Measurements from ENCODE around the gene RNF217.

Gene RNF217

GRCh38 chr6:125037827-125038226 lies 75.6 kb downstream of the RNF217 start:
- 57% methylated on average over 1 of the region's 2 CpGs for WGBS
- H3K27ac ChIP-seq (ENCODE audit: low read length, poor library complexity, severe bottlenecking) = no peak overlapping the region

GRCh38 chr6:125038925-125039324 lies 76.7 kb downstream of the RNF217 start:
- no peaks in the 10 kb centered on the region for H3K4me1 ChIP-seq (ENCODE audit: control insufficient read depth, insufficient read depth, low read depth, low read length)
- no peak for DNase-seq
- no peak overlapping the region for H2BK12ac ChIP-seq (ENCODE audit: low read length in 2 of 2)
- H3K18ac ChIP-seq (ENCODE audit: low read depth in 1 of 2, low read length in 2 of 2) = peak overlapping the region in 1 of 2 experiments; percentile 8
- H3K4ac ChIP-seq (ENCODE audit: low read depth in 1 of 2, low read length in 2 of 2) = no peak overlapping the region
- H2AFZ ChIP-seq (ENCODE audit: low read depth, low read length) = no peak overlapping the region
- no peak overlapping the region for H4K8ac ChIP-seq (ENCODE audit: low read length)
- H3K36me3 ChIP-seq (ENCODE audit: control insufficient read depth in 1 of 2, insufficient read depth in 2 of 2, low read depth in 1 of 2, low read length in 2 of 2) = no peaks in the 10 kb centered on the region
- 95% methylated on average over 2 of the region's 2 CpGs for WGBS
- no peak overlapping the region for H3K4me2 ChIP-seq (ENCODE audit: low read length, poor library complexity, severe bottlenecking)
- no peak overlapping the region for H2BK120ac ChIP-seq (ENCODE audit: low read depth, low read length)
- H2BK15ac ChIP-seq (ENCODE audit: low read depth, poor library complexity, severe bottlenecking) = no peak overlapping the region
- no peak overlapping the region for H3K9ac ChIP-seq (ENCODE audit: low read length)
- H3K27ac ChIP-seq (ENCODE audit: low read length, poor library complexity, severe bottlenecking) = no peak overlapping the region
- H3K14ac ChIP-seq (ENCODE audit: low read length in 2 of 2) = peak overlapping the region in 1 of 2 experiments; percentile 41
- H3K79me1 ChIP-seq (replicated peaks; ENCODE audit: low read length, poor library complexity, severe bottlenecking) = peaks cover 16% of the 10 kb centered on the region
- H3K23ac ChIP-seq (ENCODE audit: low read length in 2 of 2) = no peak overlapping the region
- H3K9me3 ChIP-seq (ENCODE audit: control insufficient read depth, low read length) = no peaks in the 10 kb centered on the region
- H2AK5ac ChIP-seq (ENCODE audit: low read length, severe bottlenecking) = no peak overlapping the region
- H3K4me3 ChIP-seq (ENCODE audit: insufficient read depth in 1 of 2, low read depth in 1 of 2, low read length in 2 of 2) = no peak overlapping the region
- no peak overlapping the region for H4K91ac ChIP-seq (ENCODE audit: low read length)
- H2BK5ac ChIP-seq (ENCODE audit: low read depth, low read length, poor library complexity, severe bottlenecking) = no peak overlapping the region
- no peaks in the 10 kb centered on the region for H3K27me3 ChIP-seq (ENCODE audit: control insufficient read depth in 1 of 2, insufficient read depth in 1 of 2, low read length in 2 of 2)

More at GRCh38 chr6:125037827-125038226, 75.6 kb downstream of the RNF217 start:
- no peak overlapping the region for H3K9ac ChIP-seq (ENCODE audit: low read length)
- no peak overlapping the region for H3K4me3 ChIP-seq (ENCODE audit: insufficient read depth in 1 of 2, low read depth in 1 of 2, low read length in 2 of 2)
- no peak overlapping the region for H3K14ac ChIP-seq (ENCODE audit: low read length in 2 of 2)
- no peaks in the 10 kb centered on the region for H3K36me3 ChIP-seq (ENCODE audit: control insufficient read depth in 1 of 2, insufficient read depth in 2 of 2, low read depth in 1 of 2, low read length in 2 of 2)
- DNase-seq = no peak
- H3K4me1 ChIP-seq (ENCODE audit: control insufficient read depth, insufficient read depth, low read depth, low read length) = no peaks in the 10 kb centered on the region
- no peaks in the 10 kb centered on the region for H3K9me3 ChIP-seq (ENCODE audit: control insufficient read depth, low read length)
- H2AFZ ChIP-seq (ENCODE audit: low read depth, low read length) = no peak overlapping the region
- no peak overlapping the region for H3K4me2 ChIP-seq (ENCODE audit: low read length, poor library complexity, severe bottlenecking)
- H3K27me3 ChIP-seq (ENCODE audit: control insufficient read depth in 1 of 2, insufficient read depth in 1 of 2, low read length in 2 of 2) = no peaks in the 10 kb centered on the region
- H2BK5ac ChIP-seq (ENCODE audit: low read depth, low read length, poor library complexity, severe bottlenecking) = no peak overlapping the region
- no peak overlapping the region for H3K18ac ChIP-seq (ENCODE audit: low read depth in 1 of 2, low read length in 2 of 2)
- no peak overlapping the region for H4K8ac ChIP-seq (ENCODE audit: low read length)
- H2BK120ac ChIP-seq (ENCODE audit: low read depth, low read length) = no peak overlapping the region
- no peak overlapping the region for H2AK5ac ChIP-seq (ENCODE audit: low read length, severe bottlenecking)
- no peak overlapping the region for H2BK12ac ChIP-seq (ENCODE audit: low read length in 2 of 2)
- no peak overlapping the region for H4K91ac ChIP-seq (ENCODE audit: low read length)
- no peak overlapping the region for H3K23ac ChIP-seq (ENCODE audit: low read length in 2 of 2)
- H3K79me1 ChIP-seq (replicated peaks; ENCODE audit: low read length, poor library complexity, severe bottlenecking) = peaks cover 12% of the 10 kb centered on the region
- no peak overlapping the region for H2BK15ac ChIP-seq (ENCODE audit: low read depth, poor library complexity, severe bottlenecking)
- no peak overlapping the region for H3K4ac ChIP-seq (ENCODE audit: low read depth in 1 of 2, low read length in 2 of 2)

- H3K36me3 ChIP-seq (ENCODE audit: control insufficient read depth in 1 of 2, insufficient read depth in 2 of 2, low read depth in 1 of 2, low read length in 2 of 2) = peaks cover 4 to 10% of the 10 kb centered on the region in 2 experiments
- H3K14ac ChIP-seq (ENCODE audit: low read length in 2 of 2) = no peak overlapping the region
- no peak overlapping the region for H3K4me3 ChIP-seq (ENCODE audit: insufficient read depth in 1 of 2, low read depth in 1 of 2, low read length in 2 of 2)
- peaks cover 28% of the 10 kb centered on the region for H3K79me1 ChIP-seq (replicated peaks; ENCODE audit: low read length, poor library complexity, severe bottlenecking)
- H3K9ac ChIP-seq (ENCODE audit: low read length) = no peak overlapping the region
- H3K4ac ChIP-seq (ENCODE audit: low read depth in 1 of 2, low read length in 2 of 2) = no peak overlapping the region
- H2BK12ac ChIP-seq (ENCODE audit: low read length in 2 of 2) = no peak overlapping the region
- no peaks in the 10 kb centered on the region for H3K9me3 ChIP-seq (ENCODE audit: control insufficient read depth, low read length)
- H2AK5ac ChIP-seq (ENCODE audit: low read length, severe bottlenecking) = no peak overlapping the region
- H3K4me1 ChIP-seq (ENCODE audit: control insufficient read depth, insufficient read depth, low read depth, low read length) = no peaks in the 10 kb centered on the region
- no peak overlapping the region for H4K8ac ChIP-seq (ENCODE audit: low read length)
- H2AFZ ChIP-seq (ENCODE audit: low read depth, low read length) = no peak overlapping the region
- no peaks in the 10 kb centered on the region for H3K27me3 ChIP-seq (ENCODE audit: control insufficient read depth in 1 of 2, insufficient read depth in 1 of 2, low read length in 2 of 2)
- DNase-seq = peak; percentile 13
- H2BK15ac ChIP-seq (ENCODE audit: low read depth, poor library complexity, severe bottlenecking) = no peak overlapping the region
- no peak overlapping the region for H3K18ac ChIP-seq (ENCODE audit: low read depth in 1 of 2, low read length in 2 of 2)
- H3K23ac ChIP-seq (ENCODE audit: low read length in 2 of 2) = no peak overlapping the region
- H2BK5ac ChIP-seq (ENCODE audit: low read depth, low read length, poor library complexity, severe bottlenecking) = no peak overlapping the region
- H3K4me2 ChIP-seq (ENCODE audit: low read length, poor library complexity, severe bottlenecking) = no peak overlapping the region
- WGBS = 86% methylated on average over 1 of the region's 3 CpGs
- no peak overlapping the region for H2BK120ac ChIP-seq (ENCODE audit: low read depth, low read length)
- no peak overlapping the region for H4K91ac ChIP-seq (ENCODE audit: low read length)
- no peak overlapping the region for H3K27ac ChIP-seq (ENCODE audit: low read length, poor library complexity, severe bottlenecking)
Measured at GRCh38 chr6:125041740-125042459, 79.7 kb downstream of the RNF217 start.

DNA sequence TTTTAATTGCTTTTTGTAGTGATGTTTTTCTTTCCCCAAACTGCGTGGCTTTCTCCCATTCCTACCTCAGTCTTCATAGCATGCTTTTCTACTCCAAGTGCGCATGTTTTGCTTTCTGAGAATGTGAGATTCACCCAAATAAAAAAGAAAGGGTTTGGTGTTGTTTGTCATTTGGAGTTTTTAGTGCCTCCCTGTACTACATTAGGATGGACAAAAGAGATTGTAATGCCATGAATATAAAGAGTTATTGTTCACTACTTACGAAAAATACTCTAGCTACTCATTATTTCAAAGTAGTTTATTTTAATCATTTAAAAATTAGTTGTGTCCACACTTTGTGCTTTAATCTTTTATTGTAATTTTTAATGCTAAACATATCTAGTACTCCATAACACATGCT lies 81.8 kb downstream of the RNF217 start:
- Histone ChIP-seq H3K4me2 (ENCODE audit: low read length, poor library complexity, severe bottlenecking) (no peak overlapping the region), H2AFZ (ENCODE audit: low read depth, low read length) (no peak overlapping the region), H2AK5ac (ENCODE audit: low read length, severe bottlenecking) (no peak overlapping the region), H2BK120ac (ENCODE audit: low read depth, low read length) (no peak overlapping the region), H3K36me3 (ENCODE audit: control insufficient read depth in 1 of 2, insufficient read depth in 2 of 2, low read depth in 1 of 2, low read length in 2 of 2) (peaks cover 4 to 14% of the 10 kb centered on the region in 2 experiments), H3K27ac (ENCODE audit: low read length, poor library complexity, severe bottlenecking) (no peak overlapping the region), H3K9ac (ENCODE audit: low read length) (no peak overlapping the region), H2BK12ac (ENCODE audit: low read length in 2 of 2) (no peak overlapping the region), H2BK15ac (ENCODE audit: low read depth, poor library complexity, severe bottlenecking) (no peak overlapping the region), H3K4me1 (ENCODE audit: control insufficient read depth, insufficient read depth, low read depth, low read length) (no peaks in the 10 kb centered on the region), H4K91ac (ENCODE audit: low read length) (no peak overlapping the region), H3K14ac (ENCODE audit: low read length in 2 of 2) (no peak overlapping the region), H2BK5ac (ENCODE audit: low read depth, low read length, poor library complexity, severe bottlenecking) (no peak overlapping the region), H3K18ac (ENCODE audit: low read depth in 1 of 2, low read length in 2 of 2) (no peak overlapping the region), H3K27me3 (ENCODE audit: control insufficient read depth in 1 of 2, insufficient read depth in 1 of 2, low read length in 2 of 2) (no peaks in the 10 kb centered on the region), H3K79me1 (replicated peaks; ENCODE audit: low read length, poor library complexity, severe bottlenecking) (peaks cover 23% of the 10 kb centered on the region), H3K23ac (ENCODE audit: low read length in 2 of 2) (no peak overlapping the region), H3K4me3 (ENCODE audit: insufficient read depth in 1 of 2, low read depth in 1 of 2, low read length in 2 of 2) (no peak overlapping the region), H3K9me3 (ENCODE audit: control insufficient read depth, low read length) (no peaks in the 10 kb centered on the region), H4K8ac (ENCODE audit: low read length) (no peak overlapping the region), H3K4ac (ENCODE audit: low read depth in 1 of 2, low read length in 2 of 2) (no peak overlapping the region)
- no peak for DNase-seq
- WGBS = 100% methylated on average over 1 of the region's 3 CpGs
